ENCODE data around the gene BFSP2. TPM values are rescaled to one million over a fixed set of nuclear protein-coding genes. Genes with fewer than 3 reads are reported as not detected.

Gene BFSP2
- total RNA-seq, 1 experiment from 2014 or later = not detected

DNA sequence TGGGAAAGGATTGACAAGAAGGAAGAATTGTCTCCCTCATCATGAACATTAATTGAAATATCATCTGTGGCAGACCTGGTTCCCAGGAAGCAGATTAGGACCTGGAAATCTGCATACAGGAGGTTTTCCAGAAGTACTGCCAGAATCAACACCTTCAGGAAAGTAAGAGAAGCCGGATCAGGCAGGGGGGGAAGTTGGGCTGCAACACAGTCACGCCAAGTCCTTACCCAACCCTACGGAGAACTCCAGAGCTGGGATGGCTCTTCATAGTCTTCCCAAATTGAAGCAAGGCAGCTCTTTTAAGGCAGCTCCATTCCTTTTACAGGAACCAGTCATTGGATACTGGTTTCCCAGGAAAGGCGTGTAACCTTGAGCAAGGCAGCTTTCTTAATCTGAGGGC, 35.2 kb upstream of the BFSP2 start:
- H3K9me3 ChIP-seq = no peaks in the 10 kb centered on the region
- H3K4me1 Mint-ChIP-seq (ENCODE audit: low read depth, unreplicated experiment) = no peaks in the 10 kb centered on the region
- no peak overlapping the region for H3K4me3 ChIP-seq (ENCODE audit: low read depth, low read length)
- H3K36me3 Mint-ChIP-seq (ENCODE audit: insufficient read depth, unreplicated experiment) = no peaks in the 10 kb centered on the region
- no peaks in the 10 kb centered on the region for H3K9me3 Mint-ChIP-seq (ENCODE audit: unreplicated experiment)
- H3K36me3 ChIP-seq (ENCODE audit: control insufficient read depth, insufficient read depth, low read length) = no peaks in the 10 kb centered on the region
- CTCF ChIA-PET = no interaction called here
- no peaks in the 10 kb centered on the region for H3K4me1 ChIP-seq
- no peak overlapping the region for H3K4me3 Mint-ChIP-seq (ENCODE audit: unreplicated experiment)
- peaks cover 8% of the 10 kb centered on the region for H3K27me3 Mint-ChIP-seq (ENCODE audit: insufficient read depth, unreplicated experiment)
- POLR2A ChIA-PET = no interaction called here
- no peak overlapping the region for H3K27ac Mint-ChIP-seq (ENCODE audit: unreplicated experiment)
- no peaks in the 10 kb centered on the region; the same call in none of the 2 replicates for H3K27me3 ChIP-seq (replicated peaks; ENCODE audit: control insufficient read depth, insufficient read depth, low read length)
- no TSS peak for BruUV-seq (replicated peaks)
- TF ChIP-seq, protein P1, sequence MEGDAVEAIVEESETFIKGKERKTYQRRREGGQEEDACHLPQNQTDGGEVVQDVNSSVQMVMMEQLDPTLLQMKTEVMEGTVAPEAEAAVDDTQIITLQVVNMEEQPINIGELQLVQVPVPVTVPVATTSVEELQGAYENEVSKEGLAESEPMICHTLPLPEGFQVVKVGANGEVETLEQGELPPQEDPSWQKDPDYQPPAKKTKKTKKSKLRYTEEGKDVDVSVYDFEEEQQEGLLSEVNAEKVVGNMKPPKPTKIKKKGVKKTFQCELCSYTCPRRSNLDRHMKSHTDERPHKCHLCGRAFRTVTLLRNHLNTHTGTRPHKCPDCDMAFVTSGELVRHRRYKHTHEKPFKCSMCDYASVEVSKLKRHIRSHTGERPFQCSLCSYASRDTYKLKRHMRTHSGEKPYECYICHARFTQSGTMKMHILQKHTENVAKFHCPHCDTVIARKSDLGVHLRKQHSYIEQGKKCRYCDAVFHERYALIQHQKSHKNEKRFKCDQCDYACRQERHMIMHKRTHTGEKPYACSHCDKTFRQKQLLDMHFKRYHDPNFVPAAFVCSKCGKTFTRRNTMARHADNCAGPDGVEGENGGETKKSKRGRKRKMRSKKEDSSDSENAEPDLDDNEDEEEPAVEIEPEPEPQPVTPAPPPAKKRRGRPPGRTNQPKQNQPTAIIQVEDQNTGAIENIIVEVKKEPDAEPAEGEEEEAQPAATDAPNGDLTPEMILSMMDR (IDR thresholded peaks at IDR 0.05; ENCODE audit: insufficient read depth in 1 of 2, low read depth in 1 of 2, low read length in 1 of 2, severe bottlenecking in 1 of 2, unreplicated experiment in 1 of 2) = no peak
- no peak for DNase-seq
- intact Hi-C loops (cut with micrococcal nuclease; ENCODE audit: unreplicated experiment) = no loop called here

DNA sequence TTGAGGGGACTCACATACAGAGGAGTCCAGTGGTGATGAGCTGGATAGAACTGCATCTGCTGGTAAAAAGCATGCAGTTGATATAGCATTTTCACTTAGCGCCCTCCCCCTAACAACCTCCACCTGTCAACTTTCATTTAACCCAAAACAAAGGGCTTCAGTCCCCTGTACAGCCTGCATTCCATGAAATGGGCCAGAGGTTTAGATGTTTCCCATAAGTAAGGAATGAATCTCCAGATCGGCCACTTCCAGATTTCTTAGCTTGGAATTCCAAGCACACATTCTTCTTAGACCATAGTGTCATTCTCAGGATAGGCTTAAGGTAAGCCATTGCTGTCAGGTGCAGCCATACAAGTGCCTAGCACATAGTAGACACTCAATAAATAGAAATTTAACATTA, 32.9 kb upstream of the BFSP2 start:
- TF ChIP-seq, protein P1 (IDR thresholded peaks at IDR 0.05; ENCODE audit: insufficient read depth in 1 of 2, low read depth in 1 of 2, low read length in 1 of 2, severe bottlenecking in 1 of 2, unreplicated experiment in 1 of 2) = no peak
- H3K9me3 Mint-ChIP-seq (ENCODE audit: unreplicated experiment) = no peaks in the 10 kb centered on the region
- H3K4me1 ChIP-seq = no peaks in the 10 kb centered on the region
- no peaks in the 10 kb centered on the region for H3K36me3 Mint-ChIP-seq (ENCODE audit: insufficient read depth, unreplicated experiment)
- CTCF ChIA-PET = interaction anchor here (1.3 kb wide), 1 partner anchor 17 kb away, joined by 4 read pairs; no protein-coding TSS in a partner anchor
- intact Hi-C loops (cut with micrococcal nuclease; ENCODE audit: unreplicated experiment) = no loop called here
- BruUV-seq (replicated peaks) = no TSS peak
- no peak overlapping the region for H3K27ac Mint-ChIP-seq (ENCODE audit: unreplicated experiment)
- H3K27me3 ChIP-seq (replicated peaks; ENCODE audit: control insufficient read depth, insufficient read depth, low read length) = no peaks in the 10 kb centered on the region; the same call in none of the 2 replicates
- H3K4me1 Mint-ChIP-seq (ENCODE audit: low read depth, unreplicated experiment) = no peaks in the 10 kb centered on the region
- no peak overlapping the region for H3K4me3 Mint-ChIP-seq (ENCODE audit: unreplicated experiment)
- H3K9me3 ChIP-seq = no peaks in the 10 kb centered on the region
- POLR2A ChIA-PET = no interaction called here
- H3K36me3 ChIP-seq (ENCODE audit: control insufficient read depth, insufficient read depth, low read length) = no peaks in the 10 kb centered on the region
- DNase-seq = no peak
- peaks cover 10% of the 10 kb centered on the region for H3K27me3 Mint-ChIP-seq (ENCODE audit: insufficient read depth, unreplicated experiment)
- H3K4me3 ChIP-seq (ENCODE audit: low read depth, low read length) = no peak overlapping the region

DNA sequence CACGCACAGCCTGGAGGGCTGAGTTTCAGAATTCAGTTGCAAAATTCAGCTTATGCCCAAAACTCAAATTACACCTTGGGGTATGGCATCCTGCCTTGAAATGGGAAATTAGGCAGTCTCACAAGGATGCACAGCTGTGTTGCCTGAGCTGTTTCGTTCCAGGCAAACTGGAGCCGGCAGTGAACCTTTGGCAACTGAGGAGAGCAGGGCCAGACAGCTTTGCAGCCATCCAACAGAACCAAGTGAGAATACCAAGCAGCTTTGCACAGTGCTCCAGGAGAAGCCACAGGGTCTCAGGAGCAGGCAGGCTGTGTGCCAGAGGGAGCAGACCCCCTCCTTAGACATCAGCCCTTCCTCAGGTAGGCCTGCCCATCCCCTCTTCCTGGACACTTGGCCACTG, 32.5 kb upstream of the BFSP2 start:
- Mint-ChIP-seq H3K27me3 (ENCODE audit: insufficient read depth, unreplicated experiment) (peaks cover 10% of the 10 kb centered on the region), H3K4me1 (ENCODE audit: low read depth, unreplicated experiment) (no peaks in the 10 kb centered on the region), H3K4me3 (ENCODE audit: unreplicated experiment) (no peak overlapping the region), H3K27ac (ENCODE audit: unreplicated experiment) (no peak overlapping the region), H3K9me3 (ENCODE audit: unreplicated experiment) (no peaks in the 10 kb centered on the region), H3K36me3 (ENCODE audit: insufficient read depth, unreplicated experiment) (no peaks in the 10 kb centered on the region)
- CTCF ChIA-PET = interaction anchor here (1.3 kb wide), 1 partner anchor 17 kb away, joined by 4 read pairs; no protein-coding TSS in a partner anchor
- POLR2A ChIA-PET = no interaction called here
- no peaks in the 10 kb centered on the region for H3K36me3 ChIP-seq (ENCODE audit: control insufficient read depth, insufficient read depth, low read length)
- DNase-seq = no peak
- H3K4me3 ChIP-seq (ENCODE audit: low read depth, low read length) = no peak overlapping the region
- no peaks in the 10 kb centered on the region; the same call in none of the 2 replicates for H3K27me3 ChIP-seq (replicated peaks; ENCODE audit: control insufficient read depth, insufficient read depth, low read length)
- no peaks in the 10 kb centered on the region for H3K9me3 ChIP-seq
- intact Hi-C loops (cut with micrococcal nuclease; ENCODE audit: unreplicated experiment) = no loop called here
- BruUV-seq (replicated peaks) = no TSS peak
- no peaks in the 10 kb centered on the region for H3K4me1 ChIP-seq
- TF ChIP-seq, protein P1 (IDR thresholded peaks at IDR 0.05; ENCODE audit: insufficient read depth in 1 of 2, low read depth in 1 of 2, low read length in 1 of 2, severe bottlenecking in 1 of 2, unreplicated experiment in 1 of 2) = no peak

Measured in Caco-2 (cell line).